PFSK-1 (cell line): ENCODE results near the gene CABLES1.
A peak's percentile ranks its signal among the peaks of the same experiment; 100 is the strongest.

Source experiments
- FOXP2 ChIP-seq: optimal IDR thresholded peaks from 2 replicates; pipeline ENCODE3; 2011; ENCODE audit warnings: borderline replicate concordance, control low read depth, inconsistent platforms; ENCODE audit not compliant: insufficient read depth; ENCODE audit errors: extremely low read length, extremely low read depth
- POLR2AphosphoS5 ChIP-seq: IDR thresholded peaks from 2 replicates; pipeline ENCODE4 v1.6.1; 2012; ENCODE audit warnings: low read depth, mild to moderate bottlenecking, control low read depth, low read length, moderate library complexity
- REST ChIP-seq, 2 experiments: IDR thresholded peaks; 2 replicates each; pipeline versions ENCODE4 v1.6.1 to v1.8.0; 2011 to 2012; ENCODE audit warnings: low read depth in 2 of 2, low read length in 2 of 2, control low read depth in 1 of 2, inconsistent platforms in 1 of 2, mild to moderate bottlenecking in 1 of 2, moderate library complexity in 1 of 2; ENCODE audit not compliant: insufficient read depth in 1 of 2
- SIN3A ChIP-seq: IDR thresholded peaks from 2 replicates; pipeline ENCODE4 v1.6.1; 2012; ENCODE audit warnings: mild to moderate bottlenecking, low read length, moderate library complexity, borderline replicate concordance; ENCODE audit not compliant: insufficient read depth
- TAF1 ChIP-seq: IDR thresholded peaks from 2 replicates; pipeline ENCODE4 v1.6.1; 2012; ENCODE audit warnings: low read length, control low read depth, borderline replicate concordance; ENCODE audit not compliant: insufficient read depth

CABLES1 gene

GRCh38 chr18:23194997-23195957 is 60.0 kb downstream of the CABLES1 start:
- no peak for TF ChIP-seq SIN3A
- no peak for TF ChIP-seq POLR2AphosphoS5
- TF ChIP-seq REST (IDR thresholded peaks at IDR 0.05; ENCODE audit: insufficient read depth in 1 of 2, low read depth in 2 of 2, low read length in 2 of 2): no peak
- no peak for TF ChIP-seq TAF1
- TF ChIP-seq FOXP2: no peak

GRCh38 chr18:23196119-23197007 is 61.1 kb downstream of the CABLES1 start:
- no peak for TF ChIP-seq TAF1
- no peak for TF ChIP-seq POLR2AphosphoS5

GRCh38 chr18:23198217-23198845 is 63.0 kb downstream of the CABLES1 start:
- TF ChIP-seq REST (IDR thresholded peaks at IDR 0.05; ENCODE audit: insufficient read depth in 1 of 2, low read depth in 2 of 2, low read length in 2 of 2) (no peak), TAF1 (no peak), SIN3A (no peak), POLR2AphosphoS5 (no peak), FOXP2 (no peak)

- TF ChIP-seq REST (IDR thresholded peaks at IDR 0.05; ENCODE audit: insufficient read depth in 1 of 2, low read depth in 2 of 2, low read length in 2 of 2) (0 out of 4 replicates have a peak, but pooled peaks of 1 of the 2 experiments have one; percentile 9), FOXP2 (no peak), SIN3A (no peak)
Measured at GRCh38 chr18:23200756-23201155, 65.5 kb downstream of the CABLES1 start.

GRCh38 chr18:23201741-23202140 is 66.5 kb downstream of the CABLES1 start:
- TF ChIP-seq TAF1: no peak
- TF ChIP-seq POLR2AphosphoS5: no peak
- TF ChIP-seq REST (IDR thresholded peaks at IDR 0.05; ENCODE audit: insufficient read depth in 1 of 2, low read depth in 2 of 2, low read length in 2 of 2): no peak
- TF ChIP-seq FOXP2: no peak
- TF ChIP-seq SIN3A: no peak
